Amygdala (tissue), 56 donors: ENCODE data around the gene FLAD1.
"Not testable (repeated sequence)": the region's sequence is repeated elsewhere in the genome, so short reads cannot be mapped to it uniquely, and the experiment has no call there.

Experiments
- DNase-seq, 56 donors: peaks; one replicate each; lab custom pipeline; 2025; lab: John Stamatoyannopoulos, UW

The FLAD1 gene

DNA sequence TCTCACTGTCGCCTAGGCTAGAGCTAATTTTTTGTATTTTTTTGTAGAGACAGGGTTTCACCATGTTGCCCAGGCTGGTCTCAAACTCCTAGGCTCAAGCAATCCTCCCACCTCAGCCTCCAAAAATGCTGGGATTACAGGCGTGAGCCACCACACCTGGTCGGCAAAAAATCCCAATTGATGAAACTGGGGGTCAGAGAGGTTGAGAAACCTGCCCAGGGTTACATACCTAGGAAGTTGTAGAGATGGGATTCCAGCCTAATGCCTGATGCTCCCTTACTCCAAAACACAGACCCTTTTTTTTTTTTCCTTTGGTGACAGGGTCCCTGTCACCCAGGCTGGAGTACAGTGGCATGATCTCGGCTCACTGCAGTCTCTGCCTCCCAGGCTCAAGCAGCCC lies 3.6 kb downstream of the FLAD1 start:
- DNase-seq = not testable (repeated sequence)

DNA sequence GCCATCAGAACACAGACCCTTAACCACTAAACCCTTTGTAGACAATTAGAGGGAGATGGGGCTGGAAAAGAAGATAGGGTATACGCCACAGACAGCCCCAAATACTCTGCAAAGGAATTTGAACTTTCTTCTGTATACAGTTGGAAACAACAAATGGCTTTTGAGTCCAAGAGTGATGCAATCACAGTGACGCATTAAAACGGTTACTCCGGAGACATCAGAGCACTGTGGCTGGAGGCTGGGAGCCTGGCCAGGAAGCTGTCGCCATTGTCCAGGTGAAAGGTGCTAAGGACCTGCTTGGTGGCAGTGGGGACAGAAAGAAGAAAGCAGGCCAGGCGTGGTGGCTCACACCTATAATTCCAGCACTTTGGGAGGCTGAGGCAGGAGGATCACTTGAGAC lies 4.2 kb downstream of the FLAD1 start:
- no peak for DNase-seq

DNA sequence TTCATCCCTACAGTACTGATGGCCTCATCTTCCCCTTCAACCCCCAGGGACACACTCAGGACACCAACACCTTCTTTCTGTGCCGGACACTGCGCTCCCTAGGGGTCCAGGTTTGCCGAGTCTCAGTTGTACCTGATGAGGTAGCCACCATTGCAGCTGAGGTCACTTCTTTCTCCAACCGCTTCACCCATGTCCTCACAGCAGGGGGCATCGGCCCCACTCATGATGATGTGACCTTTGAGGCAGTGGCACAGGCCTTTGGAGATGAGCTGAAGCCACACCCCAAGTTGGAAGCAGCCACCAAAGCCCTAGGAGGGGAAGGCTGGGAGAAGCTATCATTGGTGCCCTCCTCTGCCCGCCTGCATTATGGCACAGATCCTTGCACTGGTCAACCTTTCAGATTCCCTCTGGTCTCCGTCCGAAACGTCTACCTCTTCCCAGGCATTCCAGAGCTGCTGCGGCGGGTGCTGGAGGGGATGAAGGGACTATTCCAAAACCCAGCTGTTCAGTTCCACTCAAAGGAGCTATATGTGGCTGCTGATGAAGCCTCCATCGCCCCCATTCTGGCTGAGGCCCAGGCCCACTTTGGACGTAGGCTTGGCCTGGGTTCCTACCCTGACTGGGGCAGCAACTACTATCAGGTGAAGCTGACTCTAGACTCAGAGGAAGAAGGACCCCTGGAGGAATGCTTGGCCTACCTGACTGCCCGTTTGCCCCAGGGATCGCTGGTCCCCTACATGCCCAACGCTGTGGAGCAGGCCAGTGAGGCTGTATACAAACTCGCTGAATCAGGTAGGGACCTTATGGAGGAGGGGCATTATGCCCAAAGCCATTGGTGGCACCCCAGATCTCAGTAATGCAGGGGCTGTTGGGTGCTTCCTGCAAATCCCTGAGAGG lies 5.2 kb downstream of the FLAD1 start:
- no peak for DNase-seq

DNA sequence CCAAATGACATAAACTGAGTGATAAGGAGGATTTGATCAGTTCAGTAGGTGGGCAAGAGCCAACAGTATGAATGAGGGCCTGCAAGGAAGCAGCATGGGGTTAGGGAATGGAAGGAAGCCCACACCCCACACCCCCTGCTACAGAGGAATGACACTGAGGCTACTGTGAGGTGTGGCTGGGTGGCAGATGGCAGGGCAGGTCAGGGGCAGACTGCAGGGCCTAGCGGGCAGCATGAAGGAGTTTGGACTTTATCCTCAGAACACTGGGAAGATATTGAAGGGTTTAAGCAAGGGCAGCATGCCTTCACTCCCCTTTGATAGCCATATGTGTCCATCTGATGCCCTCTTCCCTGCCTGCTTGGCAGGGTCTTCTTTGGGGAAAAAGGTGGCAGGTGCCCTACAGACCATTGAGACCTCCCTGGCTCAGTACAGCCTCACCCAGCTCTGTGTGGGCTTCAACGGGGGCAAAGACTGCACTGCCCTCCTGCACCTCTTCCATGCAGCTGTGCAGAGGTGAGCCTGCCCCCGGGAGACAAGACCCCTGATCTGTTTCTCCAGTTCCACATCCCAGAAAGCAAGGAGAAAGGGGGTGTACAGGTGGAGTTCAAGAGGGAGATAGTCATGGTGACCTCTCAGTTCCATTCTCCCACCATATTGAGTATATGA lies 6.2 kb downstream of the FLAD1 start:
- no peak for DNase-seq

DNA sequence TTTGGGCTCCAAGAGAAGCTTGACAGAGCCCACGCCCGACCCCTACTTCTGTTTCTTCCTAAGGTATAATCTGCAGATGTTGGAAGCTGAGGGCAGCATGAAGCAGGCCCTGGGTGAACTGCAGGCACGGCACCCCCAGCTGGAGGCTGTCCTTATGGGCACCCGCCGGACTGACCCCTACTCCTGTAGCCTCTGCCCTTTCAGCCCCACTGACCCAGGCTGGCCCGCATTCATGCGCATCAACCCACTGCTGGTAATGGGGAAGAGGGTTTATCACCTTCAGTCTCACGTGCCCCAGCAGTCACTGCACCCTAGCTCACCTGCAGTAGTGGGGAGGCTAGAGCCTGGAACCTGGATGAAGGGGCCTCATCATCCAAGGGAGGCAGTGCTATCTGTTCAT lies 7.1 kb downstream of the FLAD1 start:
- no peak for DNase-seq

DNA sequence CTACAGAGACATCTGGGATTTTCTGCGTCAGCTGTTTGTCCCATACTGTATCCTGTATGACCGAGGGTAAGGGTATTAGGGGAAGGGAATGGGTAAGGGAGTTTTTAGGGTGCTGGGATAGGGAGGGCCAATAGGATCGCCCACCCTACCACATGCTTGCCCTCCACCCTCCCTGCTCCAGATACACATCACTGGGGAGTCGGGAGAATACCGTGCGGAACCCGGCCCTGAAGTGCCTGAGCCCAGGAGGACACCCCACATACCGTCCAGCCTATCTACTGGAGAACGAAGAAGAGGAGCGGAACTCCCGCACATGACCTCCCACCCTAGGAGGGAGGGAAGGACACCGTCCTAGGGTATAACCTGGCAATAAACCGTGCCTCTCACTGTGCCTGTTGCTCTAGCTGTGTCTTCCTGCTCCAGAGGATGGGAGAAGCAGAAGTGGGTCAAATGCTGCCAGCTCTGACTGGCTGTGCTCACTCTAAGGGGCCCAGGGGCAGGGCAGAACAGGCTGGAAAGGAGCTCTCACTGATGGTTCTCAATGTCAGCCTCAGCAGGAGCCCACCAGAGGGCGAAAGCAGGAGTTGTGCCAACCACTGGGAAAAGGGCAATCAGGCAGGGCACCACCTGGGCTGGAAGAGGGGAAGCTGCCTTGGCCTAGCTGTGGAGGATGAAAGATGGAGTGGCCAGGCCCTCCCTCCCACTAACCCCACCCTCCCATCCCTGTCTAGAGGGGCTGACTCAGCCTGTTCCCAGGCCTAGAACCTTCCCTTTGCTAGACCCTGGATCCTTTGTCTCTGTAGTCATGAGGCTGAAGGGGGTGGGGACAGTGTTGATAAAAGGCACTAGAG lies 9.8 kb downstream of the FLAD1 start:
- DNase-seq = no peak

DNA sequence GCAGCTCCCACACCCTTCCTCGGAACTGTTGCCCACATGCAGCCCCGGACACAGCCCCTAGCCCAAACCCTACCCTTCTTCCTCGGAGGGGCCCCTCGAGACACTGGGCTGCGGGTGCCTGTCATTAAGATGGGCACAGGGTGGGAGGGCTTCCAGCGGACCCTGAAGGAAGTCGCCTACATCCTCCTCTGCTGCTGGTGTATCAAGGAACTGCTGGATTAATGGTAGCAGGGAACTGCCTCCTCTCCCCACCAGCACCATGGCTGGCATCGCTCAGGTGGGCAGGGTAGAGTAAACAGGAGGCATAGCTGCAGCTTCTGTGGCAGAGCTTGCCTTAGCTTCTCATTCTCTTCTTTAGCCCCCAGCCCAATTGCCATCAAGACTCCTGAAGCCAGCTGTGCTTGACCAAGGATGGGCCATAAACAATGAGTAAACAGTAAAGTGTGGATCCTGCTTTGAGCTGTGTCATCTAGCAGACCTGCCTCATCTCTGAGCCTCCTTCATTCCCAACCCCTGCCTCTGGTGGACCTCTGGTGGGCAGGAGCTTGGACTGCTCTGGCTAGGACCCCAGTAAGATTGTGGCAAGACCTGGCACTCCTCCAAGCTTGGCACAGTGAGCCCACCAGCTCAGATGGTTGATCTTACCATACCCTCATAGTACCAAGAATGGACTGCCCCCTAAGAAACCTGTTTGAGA lies 10.6 kb downstream of the FLAD1 start, which contains the start of gene LENEP:
Gene LENEP, plus strand, starts transcription at position 15 of the 697 bp plus-strand sequence. Its CDS starts 22 bp downstream, at position 37.
- DNase-seq = no peak

DNA sequence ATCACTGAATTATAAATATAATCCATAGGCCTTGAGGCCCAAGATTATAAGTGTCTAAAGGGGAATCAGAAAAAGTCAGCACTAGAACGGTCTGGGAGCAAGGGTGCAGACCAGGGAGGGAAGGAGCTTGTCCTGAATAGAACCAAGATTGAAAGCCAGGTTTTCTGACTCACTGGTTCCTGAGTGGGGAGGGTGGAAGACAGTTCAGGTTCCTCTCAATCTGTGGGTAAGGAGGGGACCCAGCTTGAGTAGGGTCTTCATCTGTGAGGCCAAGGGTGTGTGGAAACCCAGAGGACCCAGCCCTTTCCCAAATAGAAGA lies 11.1 kb downstream of the FLAD1 start:
- DNase-seq = no peak

DNA sequence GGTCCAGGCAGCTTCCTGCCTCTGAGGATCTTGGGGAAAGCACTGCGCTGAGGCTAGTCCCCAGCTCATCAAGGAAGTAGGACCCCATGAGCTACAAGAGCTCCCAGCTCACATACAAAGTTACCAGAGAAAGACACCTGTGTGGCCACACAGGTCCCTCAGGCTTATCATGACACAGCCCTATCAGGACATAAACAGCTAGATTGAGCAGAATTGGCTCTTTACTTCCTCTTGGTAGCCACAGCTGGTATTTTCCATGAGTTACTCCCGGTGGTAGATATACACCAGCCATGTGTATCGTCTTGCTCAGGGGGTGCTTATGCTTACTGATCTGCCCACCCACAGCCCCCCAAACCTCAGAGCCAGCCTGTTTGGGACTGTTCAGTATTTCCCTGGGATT lies 11.4 kb downstream of the FLAD1 start:
- no peak for DNase-seq

DNA sequence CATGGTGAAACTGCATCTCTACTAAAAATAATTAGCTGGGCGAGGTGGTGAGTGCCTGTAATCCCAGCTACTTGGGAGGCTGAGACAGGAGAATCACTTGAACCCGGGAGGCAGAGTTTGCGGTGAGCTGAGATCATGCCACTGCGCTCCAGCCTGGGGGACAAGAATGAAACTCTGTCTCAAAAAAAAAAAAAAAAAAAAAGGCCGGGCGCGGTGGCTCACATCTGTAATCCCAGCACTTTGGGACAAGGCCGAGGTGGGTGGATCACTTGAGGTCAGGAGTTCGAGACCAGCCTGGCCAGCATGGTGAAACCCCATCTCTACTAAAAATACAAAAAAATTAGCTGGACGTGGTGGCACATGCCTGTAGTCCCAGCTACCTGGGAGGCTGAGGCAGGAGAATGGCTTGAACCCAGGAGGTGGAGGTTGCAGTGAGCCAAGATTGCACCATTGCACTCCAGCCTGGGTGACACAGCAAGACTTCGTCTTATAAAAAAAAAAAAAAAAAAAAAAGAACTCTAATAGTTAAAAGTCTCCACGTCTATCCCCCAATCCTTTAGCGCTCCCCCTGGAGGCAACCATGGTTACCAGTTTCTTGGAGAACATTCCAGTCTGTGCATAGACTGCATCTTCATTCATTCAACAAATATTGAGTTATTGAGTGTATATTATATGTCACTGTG lies 12.3 kb downstream of the FLAD1 start:
- peak in 7 of 56 donors; percentile 10 to 44 (median 22) for DNase-seq

DNA sequence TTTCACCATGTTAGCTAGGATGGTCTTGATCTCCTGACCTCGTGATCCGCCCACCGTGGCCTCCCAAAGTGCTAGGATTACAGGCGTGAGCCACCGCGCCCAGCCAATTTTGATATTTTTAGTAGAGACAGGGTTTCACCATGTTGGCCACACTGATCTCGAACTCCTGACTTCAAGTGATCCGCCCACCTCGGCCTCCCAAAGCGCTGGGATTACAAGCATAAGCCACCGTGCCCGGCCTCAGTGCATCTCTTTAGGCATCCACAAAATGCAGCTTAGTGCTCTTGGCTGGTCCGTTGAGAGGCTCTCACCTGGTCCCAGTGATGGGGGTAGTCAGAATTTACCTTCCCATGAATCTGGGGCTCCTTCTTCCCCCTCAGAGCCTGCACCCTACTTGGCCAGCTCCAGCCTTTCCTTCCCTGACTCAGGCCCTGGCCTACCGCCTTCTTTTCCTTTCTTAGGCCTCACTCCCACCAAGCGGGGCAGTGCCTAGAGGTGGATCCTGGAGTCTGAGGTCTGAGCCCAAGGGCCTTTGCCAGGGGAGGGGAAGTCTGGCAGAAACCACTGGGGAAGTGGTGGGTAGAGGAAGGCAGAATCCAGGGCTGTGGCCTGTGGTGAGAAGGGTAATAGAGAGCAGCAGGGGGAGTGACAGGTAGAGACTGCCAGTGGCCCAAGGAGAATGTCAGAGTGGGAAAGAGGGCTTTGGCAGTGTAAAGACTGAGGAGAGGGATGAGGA lies 14.0 kb downstream of the FLAD1 start:
- DNase-seq = no peak

DNA sequence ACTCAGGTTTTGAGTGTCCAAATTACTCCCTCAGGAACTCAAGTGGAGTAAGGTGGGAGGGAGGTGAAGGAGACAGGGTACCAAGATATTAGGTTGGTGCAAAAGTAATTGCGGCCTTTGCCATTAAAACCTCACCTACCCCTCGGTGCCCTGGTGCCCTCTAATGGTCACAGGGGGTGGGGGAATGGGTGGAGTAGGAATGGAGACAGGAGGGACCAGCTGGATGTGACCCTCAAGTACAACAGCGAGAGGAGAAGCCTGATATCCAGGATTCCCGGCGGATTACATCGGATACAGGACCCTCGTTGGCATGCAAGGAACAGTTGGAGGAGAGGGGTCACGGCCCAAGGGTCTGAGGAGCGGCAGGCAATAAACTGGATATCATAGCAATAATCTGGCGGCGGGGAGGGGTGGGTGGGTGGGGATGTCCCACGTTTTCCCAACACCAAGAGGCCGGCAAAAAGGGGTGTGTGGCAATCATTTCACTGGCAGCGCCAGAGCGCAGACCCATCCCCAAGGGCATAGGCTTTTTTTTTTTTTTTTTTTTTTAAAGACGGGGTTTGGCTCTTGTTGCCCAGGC lies 15.1 kb downstream of the FLAD1 start:
- DNase-seq = no peak

DNA sequence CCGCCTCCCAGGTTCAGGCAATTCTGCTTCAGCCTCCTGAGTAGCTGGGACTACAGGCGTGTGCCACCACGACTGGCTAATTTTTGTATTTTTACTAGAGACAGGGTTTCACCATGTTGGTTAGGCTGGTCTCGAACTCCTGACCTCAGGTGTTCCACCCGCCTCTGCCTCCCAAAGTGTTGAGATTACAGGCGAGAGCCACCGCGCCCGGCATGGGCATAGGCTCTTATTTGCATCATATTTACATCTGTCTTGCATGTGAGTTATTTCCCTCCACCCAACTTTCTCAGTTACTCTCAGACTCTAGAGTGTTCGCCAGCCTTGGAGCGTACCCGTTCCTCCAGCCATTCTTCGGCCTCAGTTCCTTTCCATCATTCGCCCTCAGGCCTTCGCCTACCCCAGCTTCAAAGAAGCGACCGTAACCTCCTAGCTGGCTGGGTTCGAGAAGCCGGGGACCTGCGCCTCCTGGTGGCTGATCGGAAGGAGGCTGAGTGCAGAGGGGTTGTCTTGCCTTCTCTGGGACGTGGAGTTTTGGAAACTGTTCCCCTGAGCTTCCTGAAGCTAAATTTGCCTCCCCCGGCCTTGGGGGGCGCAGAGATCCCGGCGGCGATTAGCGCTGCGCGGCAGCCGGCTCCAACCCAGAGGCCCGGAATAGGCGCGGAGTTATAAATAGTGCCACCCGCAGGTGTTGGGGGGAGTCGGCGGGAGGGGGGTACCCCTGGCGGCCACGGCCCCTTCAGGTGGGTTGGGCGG lies 15.8 kb downstream of the FLAD1 start:
- peak in 33 of 56 donors; percentile 17 to 66 (median 44) for DNase-seq

DNA sequence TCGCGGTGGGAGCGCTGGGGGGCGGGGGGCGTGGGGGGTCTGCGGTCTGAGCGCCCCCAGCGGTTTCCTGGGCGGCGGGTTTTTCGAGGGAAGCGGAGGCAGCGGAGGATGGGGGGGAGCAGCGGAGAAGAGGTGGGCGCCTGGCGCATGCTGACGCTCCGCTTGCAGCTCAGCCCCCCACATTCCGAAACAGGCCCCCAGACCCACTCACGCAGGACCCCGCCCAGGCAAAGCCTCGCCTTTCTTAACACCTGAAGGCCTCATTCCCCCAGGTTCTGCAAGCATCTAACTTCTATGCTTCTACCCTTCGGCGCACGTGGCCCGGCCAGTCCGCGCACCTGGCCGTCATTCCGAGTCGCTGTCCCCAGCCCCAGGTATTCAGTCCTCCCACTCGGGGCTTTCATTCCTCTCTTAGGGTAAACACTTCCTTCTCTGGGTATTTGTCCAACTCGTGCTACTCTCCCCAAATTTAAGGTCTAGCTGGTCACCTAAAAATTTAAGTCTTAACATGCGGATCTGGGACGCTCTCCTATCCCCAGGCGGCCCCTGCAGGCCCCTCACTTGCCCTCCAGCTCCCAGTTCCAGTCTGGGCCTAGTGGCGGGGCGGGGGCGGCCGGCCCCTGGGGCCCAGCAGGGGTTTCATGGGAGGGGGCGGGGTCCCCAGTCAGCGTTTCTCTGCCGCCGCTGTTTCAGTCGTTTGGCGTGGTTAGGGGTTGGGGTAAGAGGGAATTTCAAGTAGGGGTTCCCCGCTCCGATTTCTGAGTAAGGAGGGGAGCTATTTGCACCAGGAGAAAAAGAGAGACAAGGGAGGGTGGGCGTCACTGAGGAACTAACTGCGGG lies 16.6 kb downstream of the FLAD1 start:
- DNase-seq = peak in 2 of 56 donors; percentile 56 to 60

DNA sequence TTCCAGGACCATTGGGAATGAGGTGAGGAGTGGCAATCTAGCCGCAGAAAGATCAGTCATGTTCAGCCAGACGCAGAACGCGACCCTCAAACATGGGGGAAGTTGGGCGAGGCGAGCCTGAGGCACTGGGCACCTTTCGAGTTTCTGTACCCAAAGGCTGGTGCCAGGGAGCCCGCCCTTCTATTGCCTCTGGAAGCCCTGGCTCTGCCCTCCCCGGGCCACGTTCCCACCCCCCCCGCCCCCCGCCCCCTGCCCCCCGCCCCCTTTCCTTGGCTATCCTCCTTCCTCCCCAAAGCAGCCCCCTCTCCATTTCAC lies 17.2 kb downstream of the FLAD1 start:
- DNase-seq = peak in 9 of 56 donors; percentile 56 to 72 (median 62)

DNA sequence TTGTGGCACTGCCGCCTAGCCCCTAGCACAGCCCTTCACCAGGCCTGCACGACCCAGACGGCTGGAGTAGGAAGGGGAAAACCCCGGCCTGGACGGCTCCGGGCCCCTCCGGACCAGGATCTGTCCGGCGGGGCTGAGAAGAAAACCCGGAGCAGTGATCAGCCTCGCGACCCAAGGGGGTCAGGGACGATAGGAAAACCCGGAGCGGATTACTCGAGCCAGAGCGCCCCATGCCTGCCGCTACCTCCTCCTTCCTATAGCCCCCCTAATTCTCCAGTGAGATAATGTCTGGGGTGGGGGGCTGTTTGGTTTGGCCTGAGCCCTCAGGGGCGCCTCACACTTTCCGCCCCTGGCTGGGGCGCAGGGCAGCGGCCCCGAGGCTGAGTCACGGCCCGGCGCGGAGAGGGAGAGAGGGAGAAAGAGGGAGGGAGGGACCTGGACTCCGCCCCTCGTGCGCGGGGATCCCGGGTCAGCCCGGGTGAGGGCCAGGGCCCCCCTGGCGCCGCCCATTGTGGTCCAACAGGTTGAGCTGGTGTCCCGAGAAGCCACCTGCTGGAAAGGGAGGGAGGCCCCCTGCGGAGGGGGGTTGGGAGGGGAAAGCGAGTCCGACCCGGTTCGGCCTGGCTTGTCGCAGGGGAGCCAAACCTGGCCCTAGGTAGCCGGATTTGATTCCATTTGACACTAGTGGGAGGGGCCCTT lies 17.7 kb downstream of the FLAD1 start:
- peak in 53 of 56 donors; percentile 22 to 93 (median 80) for DNase-seq

DNA sequence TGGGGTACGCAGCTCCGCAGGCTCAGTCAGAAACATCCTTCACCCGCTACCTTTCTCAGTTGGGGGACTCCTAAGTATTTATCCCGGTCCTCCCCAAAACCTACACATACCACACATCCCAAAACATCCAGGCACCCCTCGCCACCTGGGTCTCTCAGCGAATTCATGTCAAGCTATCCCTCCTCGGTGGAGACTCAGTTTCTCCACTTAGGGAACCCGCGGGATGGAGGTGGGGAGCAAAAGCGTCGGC lies 18.2 kb downstream of the FLAD1 start:
- DNase-seq = no peak
